Measurements from ENCODE around the gene PCGF5. TPM values are rescaled to one million over a fixed set of nuclear protein-coding genes. Genes with fewer than 3 reads are reported as not detected.
"Not testable (repeated sequence)": the region's sequence is repeated elsewhere in the genome, so short reads cannot be mapped to it uniquely, and the experiment has no call there.

The PCGF5 gene
- total RNA-seq, 3 donors from 2014 or later, result 65.0 to 76.1 (median 65.8) TPM

DNA sequence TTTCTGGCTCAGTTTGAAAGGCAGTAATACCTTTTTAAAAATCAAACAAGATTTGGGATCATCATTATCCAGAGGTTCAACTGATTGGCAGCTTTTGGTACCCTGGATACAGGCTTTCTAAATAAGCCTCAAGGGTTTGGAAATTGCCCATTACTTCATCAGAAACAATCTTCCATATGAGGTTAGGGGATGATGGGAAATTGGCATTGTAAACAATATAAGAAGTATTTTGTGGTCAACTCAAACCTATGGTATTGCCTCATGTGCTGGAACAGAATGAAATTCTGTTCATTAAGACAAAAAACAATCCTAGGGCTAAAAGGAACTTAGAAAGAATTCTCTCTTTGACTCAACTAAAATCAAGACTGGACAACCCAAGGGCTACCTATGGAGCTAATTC lies 97.1 kb downstream of the PCGF5 start:
- DNase-seq (no peak), ATAC-seq (no peak)
- no peaks in the 10 kb centered on the region for H3K9me3 ChIP-seq
- no peak overlapping the region for H3K4me3 ChIP-seq
- TF ChIP-seq, protein P1, sequence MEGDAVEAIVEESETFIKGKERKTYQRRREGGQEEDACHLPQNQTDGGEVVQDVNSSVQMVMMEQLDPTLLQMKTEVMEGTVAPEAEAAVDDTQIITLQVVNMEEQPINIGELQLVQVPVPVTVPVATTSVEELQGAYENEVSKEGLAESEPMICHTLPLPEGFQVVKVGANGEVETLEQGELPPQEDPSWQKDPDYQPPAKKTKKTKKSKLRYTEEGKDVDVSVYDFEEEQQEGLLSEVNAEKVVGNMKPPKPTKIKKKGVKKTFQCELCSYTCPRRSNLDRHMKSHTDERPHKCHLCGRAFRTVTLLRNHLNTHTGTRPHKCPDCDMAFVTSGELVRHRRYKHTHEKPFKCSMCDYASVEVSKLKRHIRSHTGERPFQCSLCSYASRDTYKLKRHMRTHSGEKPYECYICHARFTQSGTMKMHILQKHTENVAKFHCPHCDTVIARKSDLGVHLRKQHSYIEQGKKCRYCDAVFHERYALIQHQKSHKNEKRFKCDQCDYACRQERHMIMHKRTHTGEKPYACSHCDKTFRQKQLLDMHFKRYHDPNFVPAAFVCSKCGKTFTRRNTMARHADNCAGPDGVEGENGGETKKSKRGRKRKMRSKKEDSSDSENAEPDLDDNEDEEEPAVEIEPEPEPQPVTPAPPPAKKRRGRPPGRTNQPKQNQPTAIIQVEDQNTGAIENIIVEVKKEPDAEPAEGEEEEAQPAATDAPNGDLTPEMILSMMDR (IDR thresholded peaks at IDR 0.05), result no peak
- no peaks in the 10 kb centered on the region for H3K36me3 ChIP-seq (ENCODE audit: low read depth)
- H3K4me1 ChIP-seq (ENCODE audit: low read depth), result no peaks in the 10 kb centered on the region
- intact Hi-C loops (cut with DNase I, micrococcal nuclease), result no loop called here

DNA sequence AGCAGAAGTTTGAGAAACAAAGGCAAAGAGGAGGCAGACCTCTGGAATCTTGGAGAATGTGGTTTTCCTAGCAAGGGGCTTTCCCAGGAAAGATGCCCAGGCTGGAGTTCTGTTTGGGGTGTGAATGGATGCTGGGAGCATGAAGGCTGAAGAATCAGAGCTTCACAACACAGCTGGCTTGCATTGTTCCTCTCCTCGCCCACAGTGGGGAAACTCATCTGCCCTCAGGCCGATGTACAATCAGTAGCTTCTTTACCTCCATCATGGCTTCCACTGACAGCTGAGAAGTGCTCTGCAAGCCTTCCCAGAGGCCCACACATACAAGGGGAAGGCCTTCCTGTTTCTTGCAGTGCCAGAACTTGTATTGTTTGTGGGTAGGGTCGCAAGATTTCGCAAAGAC lies 98.9 kb downstream of the PCGF5 start:
- H3K4me3 ChIP-seq, result no peak overlapping the region
- ATAC-seq (no peak), DNase-seq (no peak)
- intact Hi-C loops (cut with DNase I, micrococcal nuclease), result no loop called here
- H3K9me3 ChIP-seq, result no peaks in the 10 kb centered on the region
- no peaks in the 10 kb centered on the region for H3K4me1 ChIP-seq (ENCODE audit: low read depth)
- no peaks in the 10 kb centered on the region for H3K36me3 ChIP-seq (ENCODE audit: low read depth)
- TF ChIP-seq, protein P1 (IDR thresholded peaks at IDR 0.05), result no peak

DNA sequence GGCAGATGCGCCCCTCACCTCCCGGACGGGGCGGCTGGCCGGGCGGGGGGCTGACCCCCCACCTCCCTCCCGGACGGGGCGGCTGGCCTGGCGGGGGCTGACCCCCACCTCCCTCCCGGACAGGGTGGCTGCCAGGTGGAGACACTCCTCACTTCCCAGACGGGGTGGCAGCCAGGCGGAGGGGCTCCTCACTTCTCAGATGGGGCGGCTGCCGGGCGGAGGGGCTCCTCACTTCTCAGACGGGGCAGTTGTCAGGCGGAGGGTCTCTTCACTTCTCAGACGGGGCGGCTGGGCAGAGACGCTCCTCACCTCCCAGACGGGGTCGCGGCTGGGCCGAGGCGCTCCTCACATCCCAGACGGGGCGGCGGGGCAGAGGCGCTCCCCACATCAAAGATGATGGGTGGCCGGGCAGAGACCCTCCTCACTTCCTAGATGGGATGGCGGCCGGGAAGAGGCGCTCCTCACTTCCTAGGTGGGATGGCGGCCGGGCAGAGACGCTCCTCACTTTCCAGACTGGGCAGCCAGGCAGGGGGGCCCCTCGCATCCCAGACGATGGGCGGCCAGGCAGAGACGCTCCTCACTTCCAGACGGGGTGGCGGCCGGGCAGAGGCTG lies 102.9 kb downstream of the PCGF5 start:
- DNase-seq; H3K4me3 ChIP-seq; intact Hi-C loops (cut with DNase I, micrococcal nuclease); H3K36me3 ChIP-seq (ENCODE audit: low read depth); H3K9me3 ChIP-seq; ATAC-seq; H3K4me1 ChIP-seq (ENCODE audit: low read depth): not testable (repeated sequence)

DNA sequence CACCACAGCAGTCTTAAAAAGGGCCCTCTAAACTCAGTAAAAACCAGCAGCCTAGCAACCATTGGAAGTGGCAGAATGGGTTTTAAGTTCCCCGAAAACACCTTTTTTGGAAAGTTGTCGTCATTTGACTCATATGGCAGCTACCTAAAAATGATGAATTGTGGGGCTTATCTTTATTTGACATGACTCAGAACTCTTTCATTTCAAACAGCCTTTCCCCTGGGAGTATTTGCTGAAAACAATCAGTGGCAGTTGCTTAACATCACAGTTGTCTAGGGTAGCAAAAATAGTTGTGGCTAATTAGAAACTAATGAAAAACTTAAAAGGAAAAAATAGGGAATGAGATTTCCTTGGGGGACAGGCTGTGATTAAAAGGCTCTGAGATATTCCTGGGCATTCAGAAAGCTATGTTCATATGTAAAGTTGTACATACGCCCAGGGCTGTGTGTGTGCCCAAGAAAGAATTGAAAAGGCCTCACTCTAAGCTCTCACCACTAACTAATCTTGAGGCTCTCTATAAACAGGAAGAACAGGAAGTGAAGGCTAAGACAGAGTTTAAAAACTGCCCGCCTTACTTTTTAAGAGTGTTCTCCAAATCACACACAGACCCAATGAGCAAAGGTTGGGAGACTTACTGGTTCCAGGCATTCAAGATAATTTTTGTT lies 108.0 kb downstream of the PCGF5 start:
- intact Hi-C loops (cut with DNase I, micrococcal nuclease), result no loop called here
- TF ChIP-seq, protein P1 (IDR thresholded peaks at IDR 0.05), result no peak
- ATAC-seq (no peak), DNase-seq (no peak)
- H3K36me3 ChIP-seq (ENCODE audit: low read depth), result no peaks in the 10 kb centered on the region
- no peaks in the 10 kb centered on the region for H3K9me3 ChIP-seq
- H3K4me1 ChIP-seq (ENCODE audit: low read depth), result no peaks in the 10 kb centered on the region
- H3K4me3 ChIP-seq, result no peak overlapping the region

Other genes with a start within 250 kb of the PCGF5 start
- gene HECTD2, start 189.7 kb downstream of the PCGF5 start, total RNA-seq, result 10 to 100 TPM in 1 of 3 donors, 1 to 10 TPM in 2; 4.9 to 15.9 (median 5.5) TPM

Data from mucosa of descending colon (tissue), 3 donors.